ENCODE measurements around the gene NKX6-1. TPM values are rescaled to one million over a fixed set of nuclear protein-coding genes. Genes with fewer than 3 reads are reported as not detected.

The NKX6-1 gene
- total RNA-seq, 1 experiment from 2014 or later, result 1.1 TPM

DNA sequence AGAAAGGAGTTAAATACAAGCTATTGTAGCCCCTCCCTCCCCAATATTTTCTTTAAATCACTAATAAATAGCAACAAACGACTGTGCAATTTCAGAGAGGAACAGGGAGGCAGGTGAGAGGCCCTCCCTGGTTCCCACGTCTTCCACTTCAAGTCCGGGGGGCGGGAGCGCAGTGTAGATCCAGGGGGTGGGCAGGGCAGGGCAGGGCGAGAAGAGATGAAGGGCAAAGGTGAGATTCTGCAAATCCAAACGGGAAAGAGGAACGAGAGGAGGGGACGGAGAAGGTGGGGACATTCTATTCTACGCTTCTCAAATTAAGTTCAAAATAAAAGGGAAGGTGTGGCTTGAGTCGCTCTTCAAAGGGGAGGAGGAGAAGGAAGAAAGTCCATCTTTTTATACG lies 6.8 kb downstream of the NKX6-1 start:
- ChIA-PET CTCF (no interaction called here), POLR2A (interaction anchor here (0.7 kb wide), 1 partner anchor 955 kb away, joined by 10 read pairs; no protein-coding TSS in a partner anchor)
- DNase-seq (ENCODE audit: low read depth, low spot score) (no peak), ATAC-seq (no peak)
- intact Hi-C loops (cut with micrococcal nuclease; ENCODE audit: unreplicated experiment) (no loop called here), in situ Hi-C loops (cut with HindIII; ENCODE audit: low pct_unique_long_range_greater_than_20kb, low sequenced_read_pairs) (no loop called here)
- Histone ChIP-seq H3K4me1 (ENCODE audit: control insufficient read depth, insufficient read depth, low read length) (no peaks in the 10 kb centered on the region), H3K27me3 (ENCODE audit: control insufficient read depth, insufficient read depth, low read length) (peaks cover 10% of the 10 kb centered on the region), H3K9me3 (ENCODE audit: control insufficient read depth, insufficient read depth, low read depth, low read length) (no peaks in the 10 kb centered on the region), H3K27ac (ENCODE audit: low read length) (no peak overlapping the region), H3K36me3 (ENCODE audit: control insufficient read depth, insufficient read depth, low read length) (no peaks in the 10 kb centered on the region), H3K4me3 (ENCODE audit: low read depth in 2 of 2, low read length in 2 of 2) (peak overlapping the region; percentile 32 to 52; a peak in 3 of 4 replicates)
- BruUV-seq (replicated peaks), result no TSS peak
- no peak for TF ChIP-seq TCF7L2 (IDR thresholded peaks at IDR 0.05; ENCODE audit: low read depth, low read length)
- TF ChIP-seq SIN3A (IDR thresholded peaks at IDR 0.05; ENCODE audit: borderline replicate concordance, insufficient read depth, low read depth, low read length), result no peak
- TF ChIP-seq CTCF (IDR thresholded peaks at IDR 0.05), result no peak
- no peak for TF ChIP-seq POLR2AphosphoS5 (IDR thresholded peaks at IDR 0.05; ENCODE audit: low read depth, low read length)
- TF ChIP-seq, protein P1, sequence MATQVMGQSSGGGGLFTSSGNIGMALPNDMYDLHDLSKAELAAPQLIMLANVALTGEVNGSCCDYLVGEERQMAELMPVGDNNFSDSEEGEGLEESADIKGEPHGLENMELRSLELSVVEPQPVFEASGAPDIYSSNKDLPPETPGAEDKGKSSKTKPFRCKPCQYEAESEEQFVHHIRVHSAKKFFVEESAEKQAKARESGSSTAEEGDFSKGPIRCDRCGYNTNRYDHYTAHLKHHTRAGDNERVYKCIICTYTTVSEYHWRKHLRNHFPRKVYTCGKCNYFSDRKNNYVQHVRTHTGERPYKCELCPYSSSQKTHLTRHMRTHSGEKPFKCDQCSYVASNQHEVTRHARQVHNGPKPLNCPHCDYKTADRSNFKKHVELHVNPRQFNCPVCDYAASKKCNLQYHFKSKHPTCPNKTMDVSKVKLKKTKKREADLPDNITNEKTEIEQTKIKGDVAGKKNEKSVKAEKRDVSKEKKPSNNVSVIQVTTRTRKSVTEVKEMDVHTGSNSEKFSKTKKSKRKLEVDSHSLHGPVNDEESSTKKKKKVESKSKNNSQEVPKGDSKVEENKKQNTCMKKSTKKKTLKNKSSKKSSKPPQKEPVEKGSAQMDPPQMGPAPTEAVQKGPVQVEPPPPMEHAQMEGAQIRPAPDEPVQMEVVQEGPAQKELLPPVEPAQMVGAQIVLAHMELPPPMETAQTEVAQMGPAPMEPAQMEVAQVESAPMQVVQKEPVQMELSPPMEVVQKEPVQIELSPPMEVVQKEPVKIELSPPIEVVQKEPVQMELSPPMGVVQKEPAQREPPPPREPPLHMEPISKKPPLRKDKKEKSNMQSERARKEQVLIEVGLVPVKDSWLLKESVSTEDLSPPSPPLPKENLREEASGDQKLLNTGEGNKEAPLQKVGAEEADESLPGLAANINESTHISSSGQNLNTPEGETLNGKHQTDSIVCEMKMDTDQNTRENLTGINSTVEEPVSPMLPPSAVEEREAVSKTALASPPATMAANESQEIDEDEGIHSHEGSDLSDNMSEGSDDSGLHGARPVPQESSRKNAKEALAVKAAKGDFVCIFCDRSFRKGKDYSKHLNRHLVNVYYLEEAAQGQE (IDR thresholded peaks at IDR 0.05; ENCODE audit: insufficient read depth in 1 of 2, low read depth in 2 of 2, low read length in 1 of 2), result no peak

DNA sequence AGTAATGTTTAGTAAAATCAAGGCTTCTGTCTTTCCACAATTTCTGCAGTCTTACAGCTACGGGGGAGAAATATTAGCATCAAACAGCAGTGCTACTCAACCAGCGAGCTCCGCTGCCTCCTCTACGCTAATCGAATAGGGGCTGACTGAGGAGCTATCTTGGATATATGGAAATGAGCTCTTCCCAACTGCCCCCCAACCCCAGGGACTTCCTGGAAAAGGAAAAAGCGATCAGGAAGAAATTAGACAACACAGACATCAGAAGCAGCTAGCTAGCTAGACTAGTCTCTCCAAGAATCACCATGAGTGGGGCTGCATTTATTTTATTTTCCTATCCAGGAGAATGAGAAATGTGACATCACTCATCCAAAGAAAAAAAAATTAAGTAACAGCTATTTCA lies 7.6 kb downstream of the NKX6-1 start:
- peaks cover 10% of the 10 kb centered on the region for H3K27me3 ChIP-seq (ENCODE audit: control insufficient read depth, insufficient read depth, low read length)
- no peaks in the 10 kb centered on the region for H3K36me3 ChIP-seq (ENCODE audit: control insufficient read depth, insufficient read depth, low read length)
- H3K4me3 ChIP-seq (ENCODE audit: low read depth in 2 of 2, low read length in 2 of 2), result no peak overlapping the region
- BruUV-seq (replicated peaks), result no TSS peak
- DNase-seq (ENCODE audit: low read depth, low spot score), result no peak
- CTCF ChIA-PET, result no interaction called here
- POLR2A ChIA-PET, result no interaction called here
- no peak overlapping the region for H3K27ac ChIP-seq (ENCODE audit: low read length)
- H3K4me1 ChIP-seq (ENCODE audit: control insufficient read depth, insufficient read depth, low read length), result no peaks in the 10 kb centered on the region
- intact Hi-C loops (cut with micrococcal nuclease; ENCODE audit: unreplicated experiment), result no loop called here
- no peak for ATAC-seq
- in situ Hi-C loops (cut with HindIII; ENCODE audit: low pct_unique_long_range_greater_than_20kb, low sequenced_read_pairs), result no loop called here
- TF ChIP-seq CTCF (IDR thresholded peaks at IDR 0.05) (no peak), TCF7L2 (IDR thresholded peaks at IDR 0.05; ENCODE audit: low read depth, low read length) (no peak), SIN3A (IDR thresholded peaks at IDR 0.05; ENCODE audit: borderline replicate concordance, insufficient read depth, low read depth, low read length) (no peak), POLR2AphosphoS5 (IDR thresholded peaks at IDR 0.05; ENCODE audit: low read depth, low read length) (no peak)
- TF ChIP-seq, protein P1 (IDR thresholded peaks at IDR 0.05; ENCODE audit: insufficient read depth in 1 of 2, low read depth in 2 of 2, low read length in 1 of 2), result no peak
- no peaks in the 10 kb centered on the region for H3K9me3 ChIP-seq (ENCODE audit: control insufficient read depth, insufficient read depth, low read depth, low read length)

All from Panc1 (cell line).